Hepatocyte (in vitro differentiated cells): ENCODE data around the gene PALLD. TPM values are rescaled to one million over a fixed set of nuclear protein-coding genes. Genes with fewer than 3 reads are reported as not detected.
A peak's percentile ranks its signal among the peaks of the same experiment; 100 is the strongest.

Experiments
- DNase-seq: peaks from one replicate; pipeline ENCODE4 v3.0.0-alpha.2; 2016; ENCODE audit warnings: low spot score
- H2AFZ ChIP-seq: fragments of 200-600 bp; sonication (generic); 2 replicates; pipeline ENCODE4 v1.6.0; 2016; ENCODE audit warnings: antibody characterized with exemption, mild to moderate bottlenecking
- H3K27ac ChIP-seq: fragments of 200-600 bp; sonication (generic); 2 replicates; pipeline ENCODE4 v1.5.1; 2016; ENCODE audit warnings: mild to moderate bottlenecking
- H3K27me3 ChIP-seq: fragments of 200-600 bp; sonication (generic); 2 replicates; pipeline ENCODE4 v1.6.1; 2016
- H3K36me3 ChIP-seq: fragments of 200-600 bp; sonication (generic); replicated peaks from 2 replicates; pipeline ENCODE4 v1.5.1; 2016; ENCODE audit warnings: low read depth; ENCODE audit not compliant: insufficient read depth
- H3K4me1 ChIP-seq: fragments of 200-600 bp; sonication (generic); 2 replicates; pipeline ENCODE4 v1.5.1; 2016; ENCODE audit warnings: mild to moderate bottlenecking, moderate library complexity; ENCODE audit not compliant: insufficient read depth
- H3K4me2 ChIP-seq: fragments of 200-600 bp; sonication (generic); 2 replicates; pipeline ENCODE4 v1.6.0; 2016
- H3K4me3 ChIP-seq: fragments of 200-600 bp; sonication (generic); 2 replicates; pipeline ENCODE4 v1.5.1; 2016; ENCODE audit warnings: mild to moderate bottlenecking
- H3K79me2 ChIP-seq: fragments of 200-600 bp; sonication (generic); 2 replicates; pipeline ENCODE4 v1.6.0; 2017; ENCODE audit warnings: mild to moderate bottlenecking
- H3K9me2 ChIP-seq: fragments of 200-600 bp; sonication (generic); replicated peaks from 2 replicates; pipeline ENCODE4 v1.6.0; 2017; ENCODE audit warnings: mild to moderate bottlenecking; ENCODE audit not compliant: insufficient read depth
- H3K9me3 ChIP-seq: fragments of 200-600 bp; sonication (generic); 2 replicates; pipeline ENCODE4 v1.5.1; 2016; ENCODE audit warnings: low read depth, mild to moderate bottlenecking
- H4K20me1 ChIP-seq: fragments of 200-600 bp; sonication (generic); 2 replicates; pipeline ENCODE4 v1.6.0; 2016; ENCODE audit warnings: mild to moderate bottlenecking; ENCODE audit not compliant: insufficient read depth, poor library complexity, severe bottlenecking
- CTCF ChIP-seq: fragments of 200-600 bp; sonication (generic); IDR thresholded peaks from 2 replicates; pipeline ENCODE4 v1.5.1; 2016; ENCODE audit warnings: antibody characterized with exemption, mild to moderate bottlenecking; ENCODE audit not compliant: poor library complexity
- EZH2 ChIP-seq: fragments of 200-600 bp; sonication (generic); IDR thresholded peaks from 2 replicates; pipeline ENCODE4 v1.6.1; 2016; ENCODE audit warnings: antibody characterized with exemption, mild to moderate bottlenecking, borderline replicate concordance
- EZH2phosphoT487 ChIP-seq: fragments of 200-600 bp; sonication (generic); IDR thresholded peaks from one replicate; pipeline ENCODE4 v1.6.1; 2018; ENCODE audit warnings: antibody characterized with exemption, mild to moderate bottlenecking, low read depth, moderate library complexity; ENCODE audit not compliant: unreplicated experiment, severe bottlenecking
- WGBS: methylation state at CpG from one replicate; pipeline ENCODE4 v1.1.6; 2016; ENCODE audit warnings: low lambda C conversion rate; ENCODE audit errors: missing lambda C conversion rate; 5-methylcytosine and 5-hydroxymethylcytosine counted together
- polyA plus RNA-seq: library from polyadenylated mRNA; unstranded; fragments of >200 nt; fragmentation: Nextera tagmentation; extraction: Ambion mirVana; gene quantifications from 2 replicates; pipeline ENCODE4 v1.2.1, GENCODE V29; 2016
- total RNA-seq: library from RNA; depleted of rRNA; stranded (reverse); fragments of >200 nt; gene quantifications from 2 replicates; pipeline ENCODE4 v1.2.3, GENCODE V29; 2014

The PALLD gene
- total and polyA plus RNA-seq, 2 experiments from 2014 or later: 82.7 to 85.2 TPM

GRCh38 chr4:168480931-168481611 lies 15.8 kb upstream of the PALLD start:
- Histone ChIP-seq H3K79me2 (peaks cover 3% of the 10 kb centered on the region), H4K20me1 (no peaks in the 10 kb centered on the region), H3K27ac (peak overlapping the region; percentile 95), H3K36me3 (no peaks in the 10 kb centered on the region), H3K4me1 (peaks cover 4% of the 10 kb centered on the region), H3K4me2 (peak overlapping the region; percentile 75), H3K9me3 (no peaks in the 10 kb centered on the region), H2AFZ (peak overlapping the region; percentile 92), H3K9me2 (no peaks in the 10 kb centered on the region), H3K4me3 (peak overlapping the region; percentile 25), H3K27me3 (no peaks in the 10 kb centered on the region)
- TF ChIP-seq CTCF: no peak
- TF ChIP-seq EZH2: no peak
- no peak for TF ChIP-seq EZH2phosphoT487
- DNase-seq: peak; percentile 32
- 50% methylated on average over 7 of the region's 7 CpGs for WGBS

- Histone ChIP-seq H3K4me1 (peaks cover 4% of the 10 kb centered on the region), H3K9me2 (no peaks in the 10 kb centered on the region), H3K4me2 (no peak overlapping the region), H2AFZ (no peak overlapping the region), H3K36me3 (no peaks in the 10 kb centered on the region), H4K20me1 (no peaks in the 10 kb centered on the region), H3K4me3 (no peak overlapping the region), H3K79me2 (peaks cover 3% of the 10 kb centered on the region), H3K9me3 (no peaks in the 10 kb centered on the region), H3K27ac (no peak overlapping the region), H3K27me3 (no peaks in the 10 kb centered on the region)
- no peak for TF ChIP-seq EZH2
- no peak for TF ChIP-seq CTCF
- no peak for TF ChIP-seq EZH2phosphoT487
- 92% methylated on average over 7 of the region's 7 CpGs for WGBS
- no peak for DNase-seq
Observed at GRCh38 chr4:168483811-168484210, 13.0 kb upstream of the PALLD start.

- Histone ChIP-seq H3K79me2 (no peaks in the 10 kb centered on the region), H2AFZ (no peak overlapping the region), H3K36me3 (no peaks in the 10 kb centered on the region), H4K20me1 (no peaks in the 10 kb centered on the region), H3K4me1 (peaks cover 4% of the 10 kb centered on the region), H3K9me3 (no peaks in the 10 kb centered on the region), H3K27me3 (no peaks in the 10 kb centered on the region), H3K9me2 (no peaks in the 10 kb centered on the region), H3K27ac (no peak overlapping the region), H3K4me2 (no peak overlapping the region), H3K4me3 (no peak overlapping the region)
- TF ChIP-seq EZH2phosphoT487 (no peak), EZH2 (no peak), CTCF (no peak)
- peak; percentile 5 for DNase-seq
Observed at GRCh38 chr4:168484626-168485025, 12.2 kb upstream of the PALLD start.
